HFF-Myc (cell line): ENCODE data around the gene PXN.

Experiments used
- DNase-seq: peaks from one replicate; pipeline ENCODE4 v3.0.0-alpha.2; 2011; ENCODE audit warnings: low read depth; ENCODE audit errors: extremely low read depth
- H3K4me3 ChIP-seq: replicated peaks from 2 replicates; pipeline ENCODE4 v1.5.1; 2011; ENCODE audit warnings: low read depth, mild to moderate bottlenecking, control low read depth, low read length
- TF ChIP-seq, protein P1 (sequence below): IDR thresholded peaks from 2 replicates; pipeline ENCODE4 v1.5.1; 2012; ENCODE audit warnings: mild to moderate bottlenecking, low read depth, low read length, control low read depth; ENCODE audit errors: missing control alignments

The PXN gene

GRCh38 chr12:120222288-120222832 lies 43.2 kb downstream of the PXN start:
- TF ChIP-seq, protein P1, sequence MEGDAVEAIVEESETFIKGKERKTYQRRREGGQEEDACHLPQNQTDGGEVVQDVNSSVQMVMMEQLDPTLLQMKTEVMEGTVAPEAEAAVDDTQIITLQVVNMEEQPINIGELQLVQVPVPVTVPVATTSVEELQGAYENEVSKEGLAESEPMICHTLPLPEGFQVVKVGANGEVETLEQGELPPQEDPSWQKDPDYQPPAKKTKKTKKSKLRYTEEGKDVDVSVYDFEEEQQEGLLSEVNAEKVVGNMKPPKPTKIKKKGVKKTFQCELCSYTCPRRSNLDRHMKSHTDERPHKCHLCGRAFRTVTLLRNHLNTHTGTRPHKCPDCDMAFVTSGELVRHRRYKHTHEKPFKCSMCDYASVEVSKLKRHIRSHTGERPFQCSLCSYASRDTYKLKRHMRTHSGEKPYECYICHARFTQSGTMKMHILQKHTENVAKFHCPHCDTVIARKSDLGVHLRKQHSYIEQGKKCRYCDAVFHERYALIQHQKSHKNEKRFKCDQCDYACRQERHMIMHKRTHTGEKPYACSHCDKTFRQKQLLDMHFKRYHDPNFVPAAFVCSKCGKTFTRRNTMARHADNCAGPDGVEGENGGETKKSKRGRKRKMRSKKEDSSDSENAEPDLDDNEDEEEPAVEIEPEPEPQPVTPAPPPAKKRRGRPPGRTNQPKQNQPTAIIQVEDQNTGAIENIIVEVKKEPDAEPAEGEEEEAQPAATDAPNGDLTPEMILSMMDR: no peak
- no peak overlapping the region for H3K4me3 ChIP-seq
- DNase-seq: no peak

GRCh38 chr12:120221576-120221900 lies 44.0 kb downstream of the PXN start:
- DNase-seq: no peak
- H3K4me3 ChIP-seq: no peak overlapping the region
- TF ChIP-seq, protein P1: no peak

DNA sequence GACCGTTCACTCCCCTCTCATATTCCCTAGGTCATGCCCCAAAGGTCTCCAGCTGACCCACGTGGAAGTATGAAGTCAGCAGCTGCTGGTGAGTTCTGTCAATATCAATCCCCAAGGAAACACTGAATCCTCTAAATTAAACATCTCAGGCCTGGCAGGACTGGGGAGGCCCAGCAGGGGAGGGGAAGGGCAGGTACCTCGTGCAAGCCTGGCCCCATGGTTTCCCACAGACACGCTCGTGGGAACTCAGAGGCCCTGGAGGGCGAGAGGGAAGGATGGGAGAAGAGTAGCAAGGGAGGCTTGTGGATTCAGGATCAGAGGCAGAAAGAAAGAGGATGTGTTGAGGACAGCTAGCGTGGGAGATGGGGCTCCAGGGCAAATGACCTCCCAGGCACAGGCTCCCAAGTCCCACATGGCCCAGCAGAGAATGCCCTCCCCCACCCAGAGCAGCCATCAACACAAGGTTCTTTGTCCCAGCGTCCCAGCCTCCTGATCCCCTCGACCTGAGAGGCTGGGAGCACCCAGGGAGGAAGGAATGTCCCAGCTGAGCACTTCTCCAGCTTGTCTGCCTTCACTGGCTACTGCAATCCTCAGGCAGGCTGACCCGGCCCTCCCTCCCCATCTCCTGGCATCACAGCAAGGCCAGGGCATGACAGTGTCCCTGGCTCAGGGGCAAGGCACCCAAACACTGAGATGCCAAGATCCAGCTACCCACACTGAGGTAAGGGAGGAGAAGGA lies 44.5 kb downstream of the PXN start:
- no peak for DNase-seq
- no peak overlapping the region for H3K4me3 ChIP-seq
- TF ChIP-seq, protein P1: no peak

GRCh38 chr12:120218680-120219606 lies 46.6 kb downstream of the PXN start:
- no peak for DNase-seq
- H3K4me3 ChIP-seq: no peak overlapping the region
- TF ChIP-seq, protein P1: no peak

DNA sequence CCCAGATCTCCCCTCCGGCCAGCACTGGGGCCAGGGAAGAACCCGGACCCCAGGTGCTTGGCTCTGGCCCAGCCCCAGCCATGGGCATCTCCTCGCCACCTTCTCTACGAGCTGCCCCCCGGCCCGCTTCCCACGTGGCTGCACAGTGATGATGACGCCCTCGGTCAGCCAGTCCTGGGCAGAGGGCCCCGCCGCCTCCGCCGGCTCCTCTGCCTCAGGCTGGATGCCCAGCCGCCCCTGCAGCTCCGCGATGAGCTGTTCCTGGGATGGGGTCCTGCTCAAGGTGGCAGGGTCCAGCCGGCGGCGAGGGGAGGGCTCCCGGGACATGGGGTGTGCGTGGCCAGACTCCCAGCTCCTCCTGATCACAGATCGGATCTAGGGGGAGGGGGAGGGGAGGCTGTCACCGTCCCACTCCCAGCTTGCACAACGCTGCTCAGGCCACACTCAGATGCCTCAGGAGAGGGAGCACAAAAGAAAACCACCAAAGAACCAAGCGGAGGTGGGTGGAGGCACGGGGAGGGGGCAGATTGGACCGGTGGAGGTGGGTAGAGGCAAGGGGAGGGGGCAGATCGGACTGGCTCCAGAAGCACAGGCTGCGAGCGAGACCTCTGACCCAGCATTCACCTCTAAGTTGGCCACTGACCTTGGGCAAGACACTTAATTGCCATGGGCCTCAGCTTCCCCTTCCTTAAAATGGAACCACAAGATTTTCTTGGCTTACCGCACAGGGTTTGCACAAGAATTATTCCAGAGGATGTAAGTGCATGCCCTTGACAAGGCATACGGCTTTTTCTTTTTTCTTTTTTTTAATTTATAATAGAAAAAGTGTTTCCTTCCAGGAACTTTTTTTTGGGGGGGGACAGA lies 48.6 kb downstream of the PXN start:
- no peak overlapping the region for H3K4me3 ChIP-seq
- TF ChIP-seq, protein P1: no peak
- no peak for DNase-seq
